GM12891 (cell line): Measurements from ENCODE around the gene WDR64.

Experiments used
- PAX5 ChIP-seq: IDR thresholded peaks from 2 replicates; pipeline ENCODE4 v1.6.1; 2011; ENCODE audit warnings: low read length, moderate library complexity, mild to moderate bottlenecking; ENCODE audit not compliant: insufficient read depth, severe bottlenecking
- POLR2A ChIP-seq: IDR thresholded peaks from 2 replicates; pipeline ENCODE4 v1.6.1; 2011; ENCODE audit warnings: low read depth, low read length, control low read depth
- POLR2AphosphoS5 ChIP-seq: IDR thresholded peaks from 2 replicates; pipeline ENCODE4 v1.6.1; 2011; ENCODE audit warnings: low read depth, low read length, control low read depth
- POU2F2 ChIP-seq: IDR thresholded peaks from 2 replicates; pipeline ENCODE4 v1.6.1; 2011; ENCODE audit warnings: low read depth, mild to moderate bottlenecking, control low read depth, low read length, moderate library complexity
- SPI1 ChIP-seq: IDR thresholded peaks from 2 replicates; pipeline ENCODE4 v1.6.1; 2011; ENCODE audit warnings: low read depth, low read length, control low read depth
- TAF1 ChIP-seq: IDR thresholded peaks from 2 replicates; pipeline ENCODE4 v1.6.1; 2011; ENCODE audit warnings: low read depth, low read length, control low read depth

GRCh38 chr1:241632987-241633386, 19.1 kb upstream of the WDR64 start:
- TF ChIP-seq POLR2AphosphoS5 (no peak), TAF1 (no peak), POLR2A (no peak), POU2F2 (no peak), SPI1 (no peak), PAX5 (no peak)
